NT2/D1 (cell line): ENCODE data around the gene FOXS1.
"Not testable (repeated sequence)": the region's sequence is repeated elsewhere in the genome, so short reads cannot be mapped to it uniquely, and the experiment has no call there.

Experiments used
- DNase-seq: peaks from one replicate; pipeline ENCODE4 v3.0.0-alpha.2; 2011; ENCODE audit warnings: low read depth, low spot score
- H3K27me3 ChIP-seq: 2 replicates; pipeline ENCODE4 v1.6.0; 2011; ENCODE audit warnings: mild to moderate bottlenecking; ENCODE audit not compliant: insufficient read length, insufficient read depth
- H3K36me3 ChIP-seq: 2 replicates; pipeline ENCODE4 v1.6.1; 2011; ENCODE audit warnings: mild to moderate bottlenecking, low read length, mixed read lengths; ENCODE audit not compliant: insufficient read depth, insufficient read length
- H3K4me1 ChIP-seq: 2 replicates; pipeline ENCODE4 v1.5.1; 2011; ENCODE audit not compliant: insufficient read depth, insufficient read length
- H3K4me3 ChIP-seq: 2 replicates; pipeline ENCODE4 v1.5.1; 2011; ENCODE audit warnings: low read depth; ENCODE audit not compliant: insufficient read length
- H3K9ac ChIP-seq: 2 replicates; pipeline ENCODE4 v1.6.0; 2011; ENCODE audit warnings: low read depth; ENCODE audit not compliant: insufficient read length
- H3K9me3 ChIP-seq: 2 replicates; pipeline ENCODE4 v1.5.1; 2011; ENCODE audit warnings: mild to moderate bottlenecking, low read length; ENCODE audit not compliant: insufficient read depth
- SUZ12 ChIP-seq: IDR thresholded peaks from 2 replicates; pipeline ENCODE4 v1.6.1; 2011; ENCODE audit not compliant: insufficient read length, insufficient read depth; ENCODE audit errors: extremely low read depth
- YY1 ChIP-seq: IDR thresholded peaks from 2 replicates; pipeline ENCODE4 v1.6.1; 2011; ENCODE audit not compliant: insufficient read length, insufficient read depth
- ZNF274 ChIP-seq: IDR thresholded peaks from 2 replicates; pipeline ENCODE4 v1.6.1; 2011; ENCODE audit warnings: mild to moderate bottlenecking, low read depth, low read length

The FOXS1 gene

GRCh38 chr20:31829731-31830130 is 15.7 kb downstream of the FOXS1 start:
- Histone ChIP-seq H3K4me3 (no peak overlapping the region), H3K9ac (no peak overlapping the region), H3K36me3 (peaks cover 5% of the 10 kb centered on the region), H3K4me1 (peaks cover 9% of the 10 kb centered on the region), H3K27me3 (no peaks in the 10 kb centered on the region), H3K9me3 (no peaks in the 10 kb centered on the region)
- DNase-seq = no peak
- TF ChIP-seq ZNF274 = no peak
- no peak for TF ChIP-seq SUZ12
- TF ChIP-seq YY1 = no peak

GRCh38 chr20:31828016-31828415 is 17.4 kb downstream of the FOXS1 start:
- not testable (repeated sequence) for H3K36me3 ChIP-seq, H3K27me3 ChIP-seq, H3K4me1 ChIP-seq, H3K9ac ChIP-seq, H3K9me3 ChIP-seq, H3K4me3 ChIP-seq, DNase-seq

- no peak overlapping the region for H3K4me3 ChIP-seq
- no peak overlapping the region for H3K9ac ChIP-seq
- H3K36me3 ChIP-seq = peaks cover 5% of the 10 kb centered on the region
- no peak for DNase-seq
- no peaks in the 10 kb centered on the region for H3K27me3 ChIP-seq
- no peaks in the 10 kb centered on the region for H3K9me3 ChIP-seq
- peaks cover 15% of the 10 kb centered on the region for H3K4me1 ChIP-seq
- TF ChIP-seq ZNF274 (no peak), YY1 (no peak), SUZ12 (no peak)
Measured at GRCh38 chr20:31827059-31827458, 18.3 kb downstream of the FOXS1 start.

GRCh38 chr20:31826074-31826473 is 19.3 kb downstream of the FOXS1 start:
- Histone ChIP-seq H3K4me3 (no peak overlapping the region), H3K9ac (no peak overlapping the region), H3K4me1 (peaks cover 15% of the 10 kb centered on the region), H3K9me3 (no peaks in the 10 kb centered on the region), H3K36me3 (peaks cover 5% of the 10 kb centered on the region), H3K27me3 (no peaks in the 10 kb centered on the region)
- TF ChIP-seq SUZ12 (no peak), YY1 (no peak), ZNF274 (no peak)
- no peak for DNase-seq

- Histone ChIP-seq H3K36me3 (peaks cover 5% of the 10 kb centered on the region), H3K9me3 (no peaks in the 10 kb centered on the region), H3K4me3 (no peak overlapping the region), H3K9ac (no peak overlapping the region), H3K4me1 (peaks cover 15% of the 10 kb centered on the region), H3K27me3 (no peaks in the 10 kb centered on the region)
- DNase-seq = no peak
- TF ChIP-seq YY1 (no peak), SUZ12 (no peak), ZNF274 (no peak)
Measured at GRCh38 chr20:31824554-31825313, 20.7 kb downstream of the FOXS1 start.

- Histone ChIP-seq H3K36me3 (peaks cover 5% of the 10 kb centered on the region), H3K27me3 (no peaks in the 10 kb centered on the region), H3K4me3 (no peak overlapping the region), H3K9ac (peak overlapping the region; percentile 27), H3K4me1 (peaks cover 15% of the 10 kb centered on the region), H3K9me3 (no peaks in the 10 kb centered on the region)
- no peak for TF ChIP-seq ZNF274
- TF ChIP-seq YY1 = no peak
- no peak for TF ChIP-seq SUZ12
- no peak for DNase-seq
Measured at GRCh38 chr20:31824125-31824485, 21.3 kb downstream of the FOXS1 start.

- Histone ChIP-seq H3K4me1 (peaks cover 15% of the 10 kb centered on the region), H3K4me3 (no peak overlapping the region), H3K27me3 (no peaks in the 10 kb centered on the region), H3K36me3 (peaks cover 5% of the 10 kb centered on the region), H3K9me3 (no peaks in the 10 kb centered on the region), H3K9ac (peak overlapping the region; percentile 36)
- no peak for TF ChIP-seq YY1
- no peak for TF ChIP-seq ZNF274
- TF ChIP-seq SUZ12 = no peak
- DNase-seq = no peak
Measured at GRCh38 chr20:31823360-31824124, 21.9 kb downstream of the FOXS1 start.
